Tibial nerve (tissue), 4 donors: ENCODE data around the gene BICRAL. TPM values are rescaled to one million over a fixed set of nuclear protein-coding genes. Genes with fewer than 3 reads are reported as not detected.
A peak's percentile ranks its signal among the peaks of the same experiment; 100 is the strongest.
"Not testable (repeated sequence)": the region's sequence is repeated elsewhere in the genome, so short reads cannot be mapped to it uniquely, and the experiment has no call there.

Experiments used
- DNase-seq, 2 donors: peaks; one replicate each; pipeline ENCODE4 v3.0.0-alpha.2; 2019; ENCODE audit warnings: low spot score in 2 of 2
- H3K27ac ChIP-seq, 4 donors: fragments of 200-600 bp; sonication (generic) in 3 of 4; one replicate each; pipeline ENCODE4 v1.5.1; 2017 to 2019; ENCODE audit warnings: mild to moderate bottlenecking in 1 of 4
- H3K27me3 ChIP-seq, 2 donors: fragments of 200-600 bp; sonication (generic) in 1 of 2; one replicate each; pipeline versions ENCODE4 v1.5.1 to v1.6.0; 2017 to 2019
- H3K36me3 ChIP-seq, 3 donors: fragments of 200-600 bp; sonication (generic); one replicate each; pipeline ENCODE4 v1.5.1; 2018 to 2019
- H3K4me1 ChIP-seq, 4 donors: fragments of 200-600 bp; sonication (generic) in 3 of 4; one replicate each; pipeline ENCODE4 v1.5.1; 2017 to 2019
- H3K4me3 ChIP-seq, 4 donors: fragments of 200-600 bp; sonication (generic) in 3 of 4; one replicate each; pipeline ENCODE4 v1.5.1; 2017 to 2019; ENCODE audit warnings: mild to moderate bottlenecking in 1 of 4, moderate library complexity in 1 of 4
- H3K9me3 ChIP-seq, 4 donors: fragments of 200-600 bp; sonication (generic) in 3 of 4; one replicate each; pipeline ENCODE4 v1.5.1; 2017 to 2019
- EP300 ChIP-seq, 2 donors: sonication (generic); formaldehyde crosslinking; IDR thresholded peaks; one replicate each; pipeline ENCODE4 v1.6.1; 2017; ENCODE audit warnings: antibody characterized with exemption in 2 of 2, mild to moderate bottlenecking in 1 of 2
- POLR2A ChIP-seq, 2 donors: fragments of 450-650 bp; IDR thresholded peaks; one replicate each; pipeline ENCODE4 v1.6.1; 2017; ENCODE audit warnings: antibody characterized with exemption in 2 of 2, mild to moderate bottlenecking in 2 of 2, moderate library complexity in 2 of 2
- WGBS, 2 donors: methylation state at CpG; one replicate each; pipeline ENCODE4 v1.1.5; 2018; 5-methylcytosine and 5-hydroxymethylcytosine counted together
- total RNA-seq, 4 donors: library from RNA; depleted of rRNA; stranded (reverse); fragments of >200 nt; gene quantifications; one replicate each; pipeline ENCODE4 v1.1.0, GENCODE V29; 2016
- TF ChIP-seq, protein P1 (sequence below), 5 experiments: fragments of 200-600 bp in 3 of 5; fragments of 450-650 bp in 2 of 5; sonication (generic) in 3 of 5; IDR thresholded peaks; one replicate each; pipeline ENCODE4 v1.5.1; 2016 to 2019; ENCODE audit warnings: antibody characterized with exemption in 5 of 5, mild to moderate bottlenecking in 3 of 5, moderate library complexity in 2 of 5

BICRAL gene
- total RNA-seq, 4 donors from 2014 or later: 17.1 to 25.1 (median 23.2) TPM

DNA sequence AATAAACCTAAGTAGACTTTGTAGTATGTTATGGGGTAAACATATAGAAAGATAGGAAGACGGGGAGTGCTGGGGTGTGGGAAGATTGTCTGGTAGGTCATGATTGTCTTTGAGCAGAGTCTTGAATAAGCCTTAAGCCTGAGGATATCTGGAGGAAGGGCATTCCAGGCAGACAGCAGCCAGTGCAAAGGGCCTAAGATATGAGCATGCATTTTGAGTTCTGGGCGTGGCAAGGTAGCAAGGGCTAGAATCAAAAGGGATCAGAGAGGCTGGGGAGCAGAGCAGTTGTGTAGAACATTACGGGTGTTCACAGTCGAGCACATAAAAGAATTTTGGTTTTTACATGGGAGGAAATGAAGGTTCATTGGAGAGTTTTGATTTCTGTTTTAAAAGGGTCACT is 14.3 kb downstream of the BICRAL start:
- TF ChIP-seq, protein P1, sequence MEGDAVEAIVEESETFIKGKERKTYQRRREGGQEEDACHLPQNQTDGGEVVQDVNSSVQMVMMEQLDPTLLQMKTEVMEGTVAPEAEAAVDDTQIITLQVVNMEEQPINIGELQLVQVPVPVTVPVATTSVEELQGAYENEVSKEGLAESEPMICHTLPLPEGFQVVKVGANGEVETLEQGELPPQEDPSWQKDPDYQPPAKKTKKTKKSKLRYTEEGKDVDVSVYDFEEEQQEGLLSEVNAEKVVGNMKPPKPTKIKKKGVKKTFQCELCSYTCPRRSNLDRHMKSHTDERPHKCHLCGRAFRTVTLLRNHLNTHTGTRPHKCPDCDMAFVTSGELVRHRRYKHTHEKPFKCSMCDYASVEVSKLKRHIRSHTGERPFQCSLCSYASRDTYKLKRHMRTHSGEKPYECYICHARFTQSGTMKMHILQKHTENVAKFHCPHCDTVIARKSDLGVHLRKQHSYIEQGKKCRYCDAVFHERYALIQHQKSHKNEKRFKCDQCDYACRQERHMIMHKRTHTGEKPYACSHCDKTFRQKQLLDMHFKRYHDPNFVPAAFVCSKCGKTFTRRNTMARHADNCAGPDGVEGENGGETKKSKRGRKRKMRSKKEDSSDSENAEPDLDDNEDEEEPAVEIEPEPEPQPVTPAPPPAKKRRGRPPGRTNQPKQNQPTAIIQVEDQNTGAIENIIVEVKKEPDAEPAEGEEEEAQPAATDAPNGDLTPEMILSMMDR (IDR thresholded peaks at IDR 0.05): no peak
- TF ChIP-seq EP300 (IDR thresholded peaks at IDR 0.05) (no peak), POLR2A (IDR thresholded peaks at IDR 0.05) (no peak)
- Histone ChIP-seq H3K27me3 (no peaks in the 10 kb centered on the region), H3K9me3 (no peaks in the 10 kb centered on the region), H3K4me3 (no peak overlapping the region), H3K36me3 (peaks cover 0 to 5% (median 0%) of the 10 kb centered on the region in 3 donors), H3K27ac (no peak overlapping the region), H3K4me1 (peaks cover 0 to 29% (median 7%) of the 10 kb centered on the region in 4 donors)
- DNase-seq: no peak
- WGBS, 2 donors: 88 to 92% methylated on average over 4 of the region's 4 CpGs

DNA sequence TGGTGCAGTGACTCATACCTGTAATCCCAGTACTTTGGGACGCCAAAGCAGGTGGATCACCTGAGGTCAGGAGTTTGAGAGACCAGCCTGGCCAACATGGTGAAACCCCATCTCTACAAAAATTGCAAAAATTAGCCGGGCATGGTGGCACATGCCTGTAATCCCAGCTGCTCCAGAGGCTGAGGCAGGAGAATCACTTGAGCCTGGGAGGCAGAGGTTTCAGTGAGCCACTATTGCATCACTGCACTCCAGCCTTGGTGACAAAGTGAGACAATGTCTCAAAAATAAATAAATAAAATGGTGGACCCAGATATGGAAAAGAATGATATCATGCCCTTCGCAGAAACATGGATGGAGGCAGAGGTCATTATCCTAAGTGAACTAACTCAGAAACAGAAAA is 15.8 kb downstream of the BICRAL start:
- H3K4me1 ChIP-seq: peaks cover 0 to 26% (median 13%) of the 10 kb centered on the region in 4 donors
- H3K36me3 ChIP-seq, H3K4me3 ChIP-seq, H3K27ac ChIP-seq, DNase-seq, H3K27me3 ChIP-seq, H3K9me3 ChIP-seq: not testable (repeated sequence)
- WGBS, 2 donors: 87 to 88% methylated on average over 3 of the region's 3 CpGs

DNA sequence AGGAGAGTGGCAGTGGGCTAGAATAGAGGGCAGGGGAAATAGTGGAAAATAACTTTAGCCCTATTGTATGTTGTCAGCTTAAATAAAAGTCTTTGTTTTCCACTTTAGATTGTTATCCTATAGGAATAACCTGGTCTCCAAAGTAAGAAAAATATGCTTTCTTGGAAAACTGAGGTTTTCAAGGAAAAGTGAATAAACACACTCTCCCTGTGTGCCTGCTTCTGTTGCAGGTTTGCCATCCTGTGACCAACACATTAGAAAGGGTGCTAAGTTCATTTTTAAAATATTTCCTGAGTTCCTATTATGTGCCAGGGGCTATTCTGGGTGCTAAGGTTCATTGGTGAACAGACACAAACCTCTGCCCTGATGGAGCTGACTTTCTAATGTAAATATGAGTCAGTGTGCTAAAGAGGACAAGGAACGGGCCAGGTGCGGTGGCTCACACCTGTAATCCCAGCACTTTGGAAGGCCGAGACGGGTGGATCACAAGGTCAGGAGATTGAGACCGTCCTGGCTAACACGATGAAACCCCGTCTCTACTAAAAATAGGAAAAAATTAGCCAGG is 23.5 kb downstream of the BICRAL start:
- 97 to 98% methylated on average over 7 of the region's 7 CpGs for WGBS, 2 donors
- Histone ChIP-seq H3K4me3 (no peak overlapping the region), H3K36me3 (no peaks in the 10 kb centered on the region), H3K27ac (no peak overlapping the region), H3K9me3 (no peaks in the 10 kb centered on the region), H3K4me1 (peaks cover 0 to 46% (median 10%) of the 10 kb centered on the region in 4 donors), H3K27me3 (no peaks in the 10 kb centered on the region)
- TF ChIP-seq, protein P1 (IDR thresholded peaks at IDR 0.05): no peak
- TF ChIP-seq EP300 (IDR thresholded peaks at IDR 0.05): no peak
- no peak for TF ChIP-seq POLR2A (IDR thresholded peaks at IDR 0.05)
- no peak for DNase-seq

DNA sequence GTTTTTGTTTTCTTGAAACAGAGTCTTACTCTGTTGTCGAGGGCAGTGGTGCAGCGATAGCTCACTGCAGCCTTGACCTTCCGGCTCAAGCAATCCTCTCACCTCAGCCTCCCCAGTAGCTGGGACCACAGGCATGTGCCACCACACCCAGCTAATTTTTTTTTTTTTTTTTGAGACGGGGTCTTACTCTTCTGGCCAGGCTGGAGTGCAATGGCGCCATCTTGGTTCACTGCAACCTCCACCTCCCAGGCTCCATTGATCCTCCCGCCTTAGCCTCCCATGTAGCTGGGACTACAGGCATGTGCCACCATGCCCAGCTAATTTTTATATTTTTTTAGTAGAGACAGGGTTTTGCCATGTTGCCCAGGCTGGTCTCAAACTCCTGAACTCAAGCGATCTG is 24.5 kb downstream of the BICRAL start:
- not testable (repeated sequence) for DNase-seq, H3K9me3 ChIP-seq, H3K27ac ChIP-seq, H3K27me3 ChIP-seq, H3K36me3 ChIP-seq, H3K4me3 ChIP-seq
- peaks cover 0 to 38% (median 4%) of the 10 kb centered on the region in 4 donors for H3K4me1 ChIP-seq
- 95 to 99% methylated on average over 7 of the region's 7 CpGs for WGBS, 2 donors

DNA sequence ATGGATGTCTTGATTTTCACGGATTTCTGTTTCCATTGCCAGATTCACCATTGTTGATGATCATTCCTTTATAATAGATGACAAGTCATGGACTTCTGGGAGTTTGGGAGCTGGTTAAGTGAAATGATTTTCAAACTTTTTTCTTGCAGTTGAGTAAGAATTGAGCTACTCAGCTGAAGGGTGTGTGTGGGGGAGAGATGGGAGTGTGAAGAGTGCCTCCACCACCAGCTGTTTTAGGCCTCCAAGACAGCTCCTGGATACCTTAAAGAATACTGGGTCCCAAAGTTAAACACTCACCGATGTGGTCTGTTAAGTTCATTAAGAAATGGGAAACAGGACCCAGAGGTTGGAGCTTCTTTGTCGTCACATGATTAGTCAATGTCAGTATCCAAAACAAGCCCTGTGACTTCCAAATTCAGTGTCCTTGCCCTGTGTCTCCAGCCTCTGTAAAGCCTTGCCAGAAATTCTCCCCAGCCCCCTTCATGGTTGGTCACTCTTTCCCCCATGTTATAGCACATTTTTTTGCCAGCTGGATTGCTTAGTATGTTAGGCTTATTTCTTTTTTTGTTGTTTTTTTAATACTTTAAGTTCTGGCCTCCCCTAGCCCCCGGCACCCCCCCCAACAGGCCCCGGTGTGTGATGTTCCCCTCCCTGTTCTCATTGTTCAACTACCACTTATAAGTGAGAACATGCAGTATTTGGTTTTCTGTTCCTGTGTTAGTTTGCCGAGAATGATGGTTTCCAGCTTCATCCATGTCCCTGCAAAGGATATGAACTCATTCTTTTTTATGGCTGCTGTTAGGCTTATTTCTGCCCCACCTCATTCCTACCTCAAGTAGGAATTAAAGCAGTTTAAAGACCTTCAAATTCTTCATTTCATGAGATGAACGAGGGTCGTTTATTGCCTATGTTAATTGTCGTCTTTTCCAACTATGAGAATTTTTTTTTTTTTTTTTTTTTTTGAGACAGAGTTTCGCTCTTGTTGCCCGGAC is 26.9 kb downstream of the BICRAL start:
- Histone ChIP-seq H3K27me3 (no peaks in the 10 kb centered on the region), H3K27ac (peak overlapping the region in 2 of 4 donors; percentile 56 to 65), H3K4me1 (peaks cover 0 to 29% (median 0%) of the 10 kb centered on the region in 4 donors), H3K4me3 (no peak overlapping the region), H3K36me3 (peaks cover 0 to 11% (median 0%) of the 10 kb centered on the region in 3 donors), H3K9me3 (no peaks in the 10 kb centered on the region)
- DNase-seq: no peak
- WGBS, 2 donors: 71 to 73% methylated on average over 11 of the region's 11 CpGs
- TF ChIP-seq, protein P1 (IDR thresholded peaks at IDR 0.05): no peak
- TF ChIP-seq POLR2A (IDR thresholded peaks at IDR 0.05) (no peak), EP300 (IDR thresholded peaks at IDR 0.05) (no peak)

DNA sequence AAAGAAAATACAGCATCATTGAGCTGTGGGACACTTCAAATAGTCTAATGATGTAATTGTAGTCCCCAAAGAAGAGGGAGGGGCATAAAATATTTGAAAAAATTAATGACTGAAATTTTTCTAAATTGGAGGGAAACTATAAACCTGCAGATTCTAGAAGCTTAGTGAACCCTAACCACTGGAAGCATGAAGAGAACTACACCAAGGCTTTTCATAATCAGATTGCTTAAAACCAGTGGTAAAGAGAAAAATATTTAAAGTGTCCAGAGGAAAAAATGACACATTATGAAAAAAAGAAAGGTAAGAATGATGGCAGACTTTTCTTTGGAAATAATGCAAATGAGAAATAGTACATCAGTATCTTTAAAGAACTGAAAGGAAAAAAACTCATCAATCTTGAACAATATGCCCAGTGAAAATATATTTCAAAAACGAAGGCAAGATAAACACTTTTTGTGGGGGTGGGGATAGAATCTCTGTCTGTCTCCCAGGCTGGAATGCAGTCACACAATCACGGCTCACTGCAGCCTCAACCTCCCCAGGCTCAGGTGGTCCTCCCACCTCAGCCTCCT is 31.3 kb downstream of the BICRAL start:
- Histone ChIP-seq H3K27ac (no peak overlapping the region), H3K4me1 (peaks cover 0 to 24% (median 0%) of the 10 kb centered on the region in 4 donors), H3K4me3 (no peak overlapping the region), H3K27me3 (no peaks in the 10 kb centered on the region), H3K9me3 (no peaks in the 10 kb centered on the region), H3K36me3 (peaks cover 0 to 11% (median 0%) of the 10 kb centered on the region in 3 donors)
- no peak for DNase-seq
- no peak for TF ChIP-seq EP300 (IDR thresholded peaks at IDR 0.05)
- no peak for TF ChIP-seq POLR2A (IDR thresholded peaks at IDR 0.05)
- TF ChIP-seq, protein P1 (IDR thresholded peaks at IDR 0.05): no peak
- 66 to 73% methylated on average over 2 of the region's 2 CpGs for WGBS, 2 donors
